ENCODE data around the gene CACFD1. TPM values are rescaled to one million over a fixed set of nuclear protein-coding genes. Genes with fewer than 3 reads are reported as not detected.

The CACFD1 gene
- total and polyA plus RNA-seq, 2 experiments from 2014 or later = 61.7 to 64.0 TPM

DNA sequence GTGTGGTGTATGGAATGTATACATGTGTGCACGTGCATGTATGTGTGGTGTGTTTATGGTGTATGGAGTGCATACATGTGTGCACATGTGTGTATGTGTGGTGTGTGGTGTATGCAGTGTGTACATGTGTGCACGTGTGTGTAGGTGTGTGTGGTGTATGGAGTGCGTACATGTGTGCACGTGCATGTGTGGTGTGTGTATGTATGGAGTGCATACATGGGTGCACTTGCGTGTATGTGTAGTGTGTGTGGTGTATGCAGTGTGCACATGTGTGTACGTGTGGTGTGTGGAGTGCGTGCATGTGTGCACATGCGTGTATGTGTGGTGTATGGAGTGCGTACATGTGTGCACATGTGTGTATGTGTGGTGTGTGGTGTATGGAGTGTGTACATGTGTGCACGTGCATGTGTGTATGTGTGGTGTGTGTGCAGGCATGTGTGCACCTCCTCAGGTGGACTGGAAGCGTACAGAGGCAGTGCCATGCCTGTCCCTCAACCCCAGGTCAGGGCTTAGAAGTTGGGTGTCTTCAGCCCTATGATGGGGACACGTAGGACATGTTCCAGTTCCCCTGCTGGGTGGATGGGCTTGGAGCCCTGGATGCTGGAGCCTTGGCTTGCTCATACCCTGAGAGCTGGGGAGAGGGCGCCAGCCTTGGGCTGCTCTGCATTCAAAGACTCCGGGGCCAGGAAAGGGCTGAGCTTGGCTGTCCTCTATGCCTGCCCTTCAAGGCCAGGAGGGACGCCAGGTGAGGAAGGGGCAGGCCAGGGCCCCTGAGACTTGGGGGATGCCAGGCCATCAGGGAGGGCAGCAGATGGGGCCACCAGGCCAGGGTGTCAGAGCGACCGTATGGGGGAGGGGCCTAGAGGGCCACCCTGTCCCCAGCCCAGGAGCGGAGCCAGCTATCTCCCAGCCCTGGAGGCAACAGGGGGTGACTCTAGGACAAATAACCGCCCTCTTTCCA lies 52.8 kb downstream of the CACFD1 start:
- DNase-seq (ENCODE audit: low read depth in 1 of 2, low spot score in 1 of 2) = no peak

DNA sequence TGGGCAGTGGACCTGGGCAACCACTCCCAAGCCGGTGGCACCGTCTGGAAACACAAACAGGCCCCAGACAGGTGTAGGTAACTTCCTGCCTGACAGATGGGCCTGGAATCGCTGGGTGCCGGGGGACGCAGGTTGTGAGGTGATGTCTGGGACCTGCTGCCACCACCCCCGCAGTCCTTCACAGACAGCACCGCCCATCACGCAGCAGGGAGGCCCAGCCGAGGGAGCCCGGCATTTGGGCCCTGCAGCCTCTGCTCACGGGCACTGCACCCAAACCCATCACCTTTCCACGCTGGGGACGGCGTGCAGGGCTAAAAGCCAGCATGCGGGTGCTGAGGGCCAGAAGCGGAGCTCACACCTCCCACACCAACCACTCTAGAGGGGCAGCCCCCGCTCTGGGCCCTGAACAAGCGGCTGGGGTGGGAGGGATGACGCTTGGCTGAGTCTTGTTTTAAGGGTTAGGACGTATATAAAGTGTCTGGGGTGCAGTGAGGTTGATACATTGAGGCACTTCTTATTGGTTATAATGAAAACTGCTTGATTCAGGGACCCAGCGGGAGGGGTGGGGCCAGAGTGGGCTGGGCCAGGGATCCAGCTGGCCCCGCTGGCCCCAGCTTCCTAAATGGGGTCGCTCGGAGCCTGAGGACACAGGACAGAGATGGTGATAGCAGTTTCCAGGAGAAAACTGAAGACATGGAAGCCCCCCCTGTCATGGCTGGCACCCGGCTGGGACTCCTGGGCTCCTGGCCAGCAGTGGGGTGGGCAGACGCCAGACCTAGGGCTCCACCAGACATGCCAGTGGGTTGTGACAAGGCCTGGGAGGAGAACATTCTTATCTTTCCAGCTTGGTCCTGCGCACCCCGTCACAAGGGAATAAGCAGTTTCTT lies 53.7 kb downstream of the CACFD1 start:
- TF ChIP-seq, protein P1, sequence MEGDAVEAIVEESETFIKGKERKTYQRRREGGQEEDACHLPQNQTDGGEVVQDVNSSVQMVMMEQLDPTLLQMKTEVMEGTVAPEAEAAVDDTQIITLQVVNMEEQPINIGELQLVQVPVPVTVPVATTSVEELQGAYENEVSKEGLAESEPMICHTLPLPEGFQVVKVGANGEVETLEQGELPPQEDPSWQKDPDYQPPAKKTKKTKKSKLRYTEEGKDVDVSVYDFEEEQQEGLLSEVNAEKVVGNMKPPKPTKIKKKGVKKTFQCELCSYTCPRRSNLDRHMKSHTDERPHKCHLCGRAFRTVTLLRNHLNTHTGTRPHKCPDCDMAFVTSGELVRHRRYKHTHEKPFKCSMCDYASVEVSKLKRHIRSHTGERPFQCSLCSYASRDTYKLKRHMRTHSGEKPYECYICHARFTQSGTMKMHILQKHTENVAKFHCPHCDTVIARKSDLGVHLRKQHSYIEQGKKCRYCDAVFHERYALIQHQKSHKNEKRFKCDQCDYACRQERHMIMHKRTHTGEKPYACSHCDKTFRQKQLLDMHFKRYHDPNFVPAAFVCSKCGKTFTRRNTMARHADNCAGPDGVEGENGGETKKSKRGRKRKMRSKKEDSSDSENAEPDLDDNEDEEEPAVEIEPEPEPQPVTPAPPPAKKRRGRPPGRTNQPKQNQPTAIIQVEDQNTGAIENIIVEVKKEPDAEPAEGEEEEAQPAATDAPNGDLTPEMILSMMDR (IDR thresholded peaks at IDR 0.05; ENCODE audit: low read depth, low read length) = no peak
- H3K27me3 ChIP-seq = no peaks in the 10 kb centered on the region
- no peaks in the 10 kb centered on the region for H3K9me3 ChIP-seq (ENCODE audit: low read depth)
- no peak overlapping the region for H3K27ac ChIP-seq
- DNase-seq (ENCODE audit: low read depth in 1 of 2, low spot score in 1 of 2) = no peak
- no peaks in the 10 kb centered on the region for H3K36me3 ChIP-seq
- no peak overlapping the region for H3K4me3 ChIP-seq
- peaks cover 5% of the 10 kb centered on the region for H3K4me1 ChIP-seq (ENCODE audit: low read depth)

More for the DNA sequence above, 52.8 kb downstream of the CACFD1 start:
- TF ChIP-seq, protein P1 (IDR thresholded peaks at IDR 0.05; ENCODE audit: low read depth, low read length) = no peak
- Histone ChIP-seq H3K4me1 (ENCODE audit: low read depth) (peaks cover 5% of the 10 kb centered on the region), H3K36me3 (no peaks in the 10 kb centered on the region), H3K27me3 (no peaks in the 10 kb centered on the region), H3K27ac (no peak overlapping the region), H3K4me3 (no peak overlapping the region), H3K9me3 (ENCODE audit: low read depth) (no peaks in the 10 kb centered on the region)

GRCh38 chr9:133514460-133515239 lies 54.9 kb downstream of the CACFD1 start:
- DNase-seq (ENCODE audit: low read depth in 1 of 2, low spot score in 1 of 2) = peak in 1 of 2 donors; percentile 63
- Histone ChIP-seq H3K4me3 (no peak overlapping the region), H3K9me3 (ENCODE audit: low read depth) (no peaks in the 10 kb centered on the region), H3K27me3 (no peaks in the 10 kb centered on the region), H3K4me1 (ENCODE audit: low read depth) (no peaks in the 10 kb centered on the region), H3K36me3 (no peaks in the 10 kb centered on the region), H3K27ac (no peak overlapping the region)
- TF ChIP-seq, protein P1 (IDR thresholded peaks at IDR 0.05; ENCODE audit: low read depth, low read length) = no peak

DNA sequence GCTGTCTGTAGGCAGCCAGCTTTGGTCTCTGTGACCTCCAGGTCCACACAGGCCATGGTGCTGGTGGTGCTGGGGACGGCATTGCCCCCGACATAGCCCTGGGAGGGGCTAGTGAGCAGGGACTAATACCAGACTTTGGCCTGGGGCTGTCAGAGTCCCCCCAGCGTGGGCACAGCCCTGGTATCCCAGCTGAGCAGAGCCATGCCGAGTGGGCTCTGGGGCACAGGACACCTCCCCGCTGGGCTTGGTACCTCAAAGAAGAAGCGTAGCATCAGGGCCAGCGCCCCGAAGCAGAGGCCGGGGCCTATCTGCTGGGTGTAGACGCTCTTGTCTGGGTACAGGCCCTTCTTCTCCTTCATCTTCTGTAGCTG lies 55.4 kb downstream of the CACFD1 start:
- Histone ChIP-seq H3K36me3 (no peaks in the 10 kb centered on the region), H3K4me3 (no peak overlapping the region), H3K27ac (no peak overlapping the region), H3K9me3 (ENCODE audit: low read depth) (no peaks in the 10 kb centered on the region), H3K27me3 (no peaks in the 10 kb centered on the region), H3K4me1 (ENCODE audit: low read depth) (no peaks in the 10 kb centered on the region)
- TF ChIP-seq, protein P1 (IDR thresholded peaks at IDR 0.05; ENCODE audit: low read depth, low read length) = no peak
- no peak for DNase-seq (ENCODE audit: low read depth in 1 of 2, low spot score in 1 of 2)

Measured in cardiac muscle cell (in vitro differentiated cells and primary cell).